K562 (cell line): ENCODE results near the gene IQCK. TPM values are rescaled to one million over a fixed set of nuclear protein-coding genes. Genes with fewer than 3 reads are reported as not detected.

Experiments used
- ATAC-seq: fragments of 200-7000 bp; cut with Tn5 transposase; 3 replicates; pipeline ENCODE4 v1.9.1; 2020; ENCODE audit warnings: moderate library complexity
- BruUV-seq: library from RNA; stranded (reverse); fragments of 400-500 nt; replicated peaks from 2 replicates; lab custom pipeline; 2021; lab: Mats Ljungman, UMichigan
- CTCF ChIA-PET: fragments of 300-600 bp; formaldehyde crosslinking; extraction: SDS; loops from one replicate; lab custom pipeline; 2021; ENCODE audit warnings: low intra/inter-chr PET ratio; lab: Yijun Ruan, JAX
- POLR2A ChIA-PET: fragments of 300-600, 350-650 bp; sonication (Branson Sonifier 250); formaldehyde crosslinking; extraction: SDS; loops from one replicate; lab custom pipeline; 2021; ENCODE audit warnings: antibody characterized with exemption, inconsistent platforms; lab: Yijun Ruan, JAX
- DNase-seq, 4 experiments: peaks; one replicate each; pipeline versions ENCODE4 v3.0.0 to v3.0.0-alpha.2; 2011 to 2018; ENCODE audit warnings: low spot score in 3 of 4, mixed read lengths in 3 of 4; ENCODE audit errors: extremely low read depth in 1 of 4
- FAIRE-seq: peaks from 2 replicates; lab custom pipeline; 2011; peaks lifted over from hg19 to GRCh38; lab: Jason Lieb, UNC
- H2AFZ ChIP-seq: 2 replicates; pipeline ENCODE4 v1.6.0; 2011; ENCODE audit warnings: low read depth, low read length, control low read depth, inconsistent platforms
- H3K27ac ChIP-seq: fragments of 200-600 bp; 3 replicates; pipeline ENCODE4 v1.8.0; 2011; ENCODE audit warnings: low read depth, mild to moderate bottlenecking, control low read depth, inconsistent platforms, low read length, moderate library complexity, mixed read lengths; ENCODE audit errors: extremely low read depth
- H3K27me3 ChIP-seq, 2 experiments: fragments of 300-600 bp in 1 of 2; 2 replicates in 1 of 2; 3 replicates in 1 of 2; pipeline versions ENCODE4 v1.6.0 to v1.8.0; 2011; ENCODE audit warnings: inconsistent platforms in 2 of 2, low read length in 2 of 2, mild to moderate bottlenecking in 1 of 2, mixed read lengths in 1 of 2, moderate library complexity in 1 of 2; ENCODE audit not compliant: control insufficient read depth in 2 of 2, insufficient read depth in 2 of 2
- H3K36me3 ChIP-seq: fragments of 300-600 bp; 3 replicates; pipeline ENCODE4 v1.8.0; 2011; ENCODE audit warnings: mild to moderate bottlenecking, low read length, inconsistent platforms; ENCODE audit not compliant: control insufficient read depth, insufficient read depth
- H3K4me1 ChIP-seq, 2 experiments: fragments of 200-600 bp in 1 of 2; replicated peaks in 1 of 2; 2 replicates in 1 of 2; 3 replicates in 1 of 2; pipeline versions ENCODE4 v1.5.1 to v1.8.0; 2011; ENCODE audit warnings: inconsistent platforms in 2 of 2, low read length in 2 of 2, mild to moderate bottlenecking in 1 of 2, mixed read lengths in 1 of 2, moderate library complexity in 1 of 2; ENCODE audit not compliant: control insufficient read depth in 2 of 2, insufficient read depth in 2 of 2
- H3K4me2 ChIP-seq: 2 replicates; pipeline ENCODE4 v1.6.1; 2011; ENCODE audit warnings: low read length, control low read depth, inconsistent platforms, mixed read lengths; ENCODE audit not compliant: insufficient read depth
- H3K4me3 ChIP-seq: fragments of 200-600 bp; sonication (generic), shearing (Covaris generic); 2 replicates; pipeline ENCODE4 v1.5.1; 2016; ENCODE audit warnings: control low read depth, inconsistent platforms
- H3K79me2 ChIP-seq: fragments of 200-600 bp; 3 replicates; pipeline ENCODE4 v1.8.0; 2011; ENCODE audit warnings: low read length, inconsistent platforms; ENCODE audit not compliant: control insufficient read depth, insufficient read depth
- H3K9ac ChIP-seq, 2 experiments: 2 replicates each; pipeline versions ENCODE4 v1.6.0 to v1.6.1; 2011; ENCODE audit warnings: low read depth in 2 of 2, low read length in 2 of 2, control low read depth in 1 of 2, inconsistent platforms in 1 of 2, mild to moderate bottlenecking in 1 of 2, mixed read lengths in 1 of 2; ENCODE audit not compliant: insufficient read depth in 1 of 2
- H3K9me1 ChIP-seq: one replicate; pipeline ENCODE4 v1.6.0; 2011; ENCODE audit warnings: inconsistent platforms, mild to moderate bottlenecking, low read length, moderate library complexity; ENCODE audit not compliant: control insufficient read depth, insufficient read depth
- H3K9me3 ChIP-seq: replicated peaks from 2 replicates; pipeline ENCODE4 v1.5.1; 2011; ENCODE audit warnings: low read depth, low read length, inconsistent platforms; ENCODE audit not compliant: control insufficient read depth, insufficient read depth
- H4K20me1 ChIP-seq: replicated peaks from 2 replicates; pipeline ENCODE4 v1.6.1; 2011; ENCODE audit warnings: low read length, inconsistent platforms, mixed read lengths; ENCODE audit not compliant: control insufficient read depth, insufficient read depth
- CHD2 ChIP-seq: IDR thresholded peaks from 2 replicates; pipeline ENCODE4 v1.6.1; 2011; ENCODE audit warnings: low read depth, low read length
- POLR2AphosphoS5 ChIP-seq: IDR thresholded peaks from 2 replicates; pipeline ENCODE4 v1.6.1; 2011; ENCODE audit warnings: mild to moderate bottlenecking, low read depth, low read length, moderate library complexity; ENCODE audit not compliant: control insufficient read depth, insufficient read depth
- PPARD ChIP-seq: fragments of 250-450 bp; sonication (Bioruptor Pico); IDR thresholded peaks from 2 replicates; pipeline ENCODE4 v1.8.0; 2022; ENCODE audit warnings: inconsistent platforms, mild to moderate bottlenecking, moderate library complexity
- SMARCA4 ChIP-seq: fragments of 450-650 bp; IDR thresholded peaks from 2 replicates; pipeline ENCODE4 v1.6.1; 2016
- SMARCA5 ChIP-seq: fragments of 450-650 bp; IDR thresholded peaks from 2 replicates; pipeline ENCODE4 v1.6.1; 2016
- ZNF224 ChIP-seq: sonication (generic); formaldehyde crosslinking; IDR thresholded peaks from 2 replicates; pipeline ENCODE4 v1.8.0; 2022; ENCODE audit warnings: mild to moderate bottlenecking, missing genetic modification reagents
- WGBS: fragments of 100-300 bp; shearing (Covaris generic); methylation state at CpG from one replicate; pipeline ENCODE4 v1.1.6; 2016; ENCODE audit warnings: low coverage, mixed read lengths; ENCODE audit not compliant: insufficient coverage; ENCODE audit errors: missing lambda C conversion rate; 5-methylcytosine and 5-hydroxymethylcytosine counted together
- in situ Hi-C: fragments of 300-500 bp; cut with MboI; formaldehyde crosslinking; loops from 4 replicates; pipeline ENCODE4 v1.15.0; 2018; ENCODE audit warnings: inconsistent platforms, mixed read lengths
- intact Hi-C: fragments of 100-400 bp; cut with micrococcal nuclease; formaldehyde crosslinking; loops from 2 replicates; pipeline ENCODE4 v1.14.2; 2022
- polyA plus RNA-seq, 8 experiments: library from polyadenylated mRNA; depleted of rRNA in 4 of 8; stranded (reverse) in 5 of 8; unstranded in 3 of 8; fragments of >200 nt; fragmentation: Nextera tagmentation in 2 of 8; fragmentation: Illumina TruSeq in 1 of 8; extraction: Ambion mirVana in 2 of 8; extraction: Trizol in 1 of 8; gene quantifications; 2 replicates each; pipeline versions ENCODE4 v1.2.1 to v1.2.3, GENCODE V29; 2011 to 2014; ENCODE audit warnings: inconsistent platforms in 1 of 8, missing spikeins in 1 of 8
- total RNA-seq, 7 experiments: library from RNA; depleted of rRNA in 6 of 7; stranded (reverse); fragments of >200 nt in 6 of 7; fragmentation: Illumina TruSeq in 2 of 7; extraction: Trizol in 2 of 7; gene quantifications; 2 replicates each; pipeline versions ENCODE4 v1.2.1 to v1.2.3, GENCODE V29; 2011 to 2021; ENCODE audit warnings: low replicate concordance in 1 of 7
- TF ChIP-seq, protein P1 (sequence below): fragments of 450-650 bp; IDR thresholded peaks from 2 replicates; pipeline ENCODE4 v1.6.1; 2016; ENCODE audit warnings: antibody characterized with exemption
- TF ChIP-seq, protein P2 (sequence below): sonication (generic); formaldehyde crosslinking; IDR thresholded peaks from 2 replicates; pipeline ENCODE4 v1.8.0; 2022; ENCODE audit warnings: mild to moderate bottlenecking, missing genetic modification reagents

IQCK gene
- total and polyA plus RNA-seq, 9 of the 15 experiments (the other 6 are each of a cell fraction or from before 2014, with no cell fraction given): 5.2 to 12.2 (median 7.3) TPM

DNA sequence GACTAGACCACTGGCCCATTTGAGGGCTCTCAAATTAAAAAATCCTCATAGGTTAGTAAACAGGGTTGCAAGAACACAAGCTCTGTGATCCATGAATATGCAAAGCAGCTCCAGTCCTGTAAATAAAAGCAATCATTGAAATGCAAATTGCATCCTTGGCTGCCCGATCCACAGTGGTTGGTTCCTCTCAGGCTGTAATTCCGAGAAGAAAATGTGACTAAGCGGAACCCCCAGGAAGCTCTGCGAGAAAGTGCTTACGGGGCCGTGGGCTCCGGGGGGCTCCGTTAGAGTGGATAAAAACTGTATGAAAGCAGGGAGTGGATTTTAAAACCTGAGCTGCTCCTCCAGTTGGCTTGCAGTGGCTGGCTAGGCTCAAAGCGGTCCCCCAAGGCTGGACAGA is 164.1 kb downstream of the IQCK start:
- TF ChIP-seq POLR2AphosphoS5 (no peak), CHD2 (no peak), SMARCA5 (no peak), ZNF224 (CRISPR knock-in tag) (no peak), SMARCA4 (no peak), PPARD (no peak)
- TF ChIP-seq, protein P1, sequence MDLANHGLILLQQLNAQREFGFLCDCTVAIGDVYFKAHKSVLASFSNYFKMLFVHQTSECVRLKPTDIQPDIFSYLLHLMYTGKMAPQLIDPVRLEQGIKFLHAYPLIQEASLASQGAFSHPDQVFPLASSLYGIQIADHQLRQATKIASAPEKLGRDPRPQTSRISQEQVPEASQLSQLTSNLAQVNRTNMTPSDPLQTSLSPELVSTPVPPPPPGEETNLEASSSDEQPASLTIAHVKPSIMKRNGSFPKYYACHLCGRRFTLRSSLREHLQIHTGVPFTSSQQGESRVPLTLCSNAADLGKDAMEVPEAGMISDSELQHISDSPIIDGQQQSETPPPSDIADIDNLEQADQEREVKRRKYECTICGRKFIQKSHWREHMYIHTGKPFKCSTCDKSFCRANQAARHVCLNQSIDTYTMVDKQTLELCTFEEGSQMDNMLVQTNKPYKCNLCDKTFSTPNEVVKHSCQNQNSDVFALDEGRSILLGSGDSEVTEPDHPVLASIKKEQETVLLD: no peak
- TF ChIP-seq, protein P2, sequence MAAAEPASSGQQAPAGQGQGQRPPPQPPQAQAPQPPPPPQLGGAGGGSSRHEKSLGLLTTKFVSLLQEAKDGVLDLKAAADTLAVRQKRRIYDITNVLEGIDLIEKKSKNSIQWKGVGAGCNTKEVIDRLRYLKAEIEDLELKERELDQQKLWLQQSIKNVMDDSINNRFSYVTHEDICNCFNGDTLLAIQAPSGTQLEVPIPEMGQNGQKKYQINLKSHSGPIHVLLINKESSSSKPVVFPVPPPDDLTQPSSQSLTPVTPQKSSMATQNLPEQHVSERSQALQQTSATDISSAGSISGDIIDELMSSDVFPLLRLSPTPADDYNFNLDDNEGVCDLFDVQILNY (CRISPR knock-in tag): no peak
- no peaks in the 10 kb centered on the region for H3K9me1 ChIP-seq
- H3K27me3 ChIP-seq: peaks cover 0 to 32% of the 10 kb centered on the region in 2 experiments; a peak in 3 of 5 replicates
- no TSS peak for BruUV-seq
- no peaks in the 10 kb centered on the region for H3K36me3 ChIP-seq
- no peak overlapping the region for H2AFZ ChIP-seq
- ATAC-seq (no peak), DNase-seq (no peak), FAIRE-seq (no peak)
- in situ Hi-C loops: loop anchor here (25.0 kb wide), 1 partner anchor 495 kb away; no protein-coding TSS in a partner anchor
- H3K4me1 ChIP-seq: peaks cover 3 to 25% of the 10 kb centered on the region in 2 experiments; a peak in 3 of 5 replicates
- H3K9ac ChIP-seq: no peak overlapping the region
- ChIA-PET POLR2A (interaction anchor here (0.8 kb wide), 1 partner anchor 10 kb away, joined by 4 read pairs; no protein-coding TSS in a partner anchor), CTCF (no interaction called here)
- WGBS: 16% methylated on average over 9 of the region's 9 CpGs
- intact Hi-C loops: loop anchor here (5.0 to 10.0 kb wide), 2 partner anchors 160 to 497 kb away; no protein-coding TSS in a partner anchor
- H3K9me3 ChIP-seq: no peaks in the 10 kb centered on the region
- H3K27ac ChIP-seq: no peak overlapping the region
- H3K4me3 ChIP-seq: no peak overlapping the region
- no peak overlapping the region for H3K4me2 ChIP-seq
- H4K20me1 ChIP-seq: peaks cover 9% of the 10 kb centered on the region
- no peaks in the 10 kb centered on the region for H3K79me2 ChIP-seq
